ENCODE measurements around the gene FAM133A. TPM values are rescaled to one million over a fixed set of nuclear protein-coding genes. Genes with fewer than 3 reads are reported as not detected.

The FAM133A gene
- total RNA-seq: 1 to 10 TPM in 2 of 9 donors, under 1 TPM in 6, not detected in 1; 0.14 to 1.1 (median 0.48) TPM
- 1 to 10 TPM in 2 of 3 donors, under 1 TPM in 1; 0.91 to 2.3 (median 1.1) TPM for polyA plus RNA-seq
- long read RNA-seq, donor 1: 0 reads
- long read RNA-seq, donor 2: 0 reads
- long read RNA-seq, donor 3: 0 reads
- long read RNA-seq, donor 4: 0 reads
- long read RNA-seq, donor 5: 0 reads
- long read RNA-seq, donor 6, partial matches to known transcripts: 0 of 1 reads
- long read RNA-seq, donor 6, other reads (novel, unspliced or antisense): 1 of 1 reads
- long read RNA-seq, donor 7: 0 reads
- long read RNA-seq, donor 8: 0 reads
- long read RNA-seq, donor 9: 0 reads
- long read RNA-seq, donor 10: 0 reads

- H3K27ac ChIP-seq: peak within 1 kb of the TSS in 4 of 5 donors; percentile 44 to 84 (median 66)
- intact Hi-C loops (cut with DNase I): no loop called here
- no peak for TF ChIP-seq POLR2A (IDR thresholded peaks at IDR 0.05)
- no peak for TF ChIP-seq CTCF (IDR thresholded peaks at IDR 0.05)
- peaks cover 8% of the 10 kb centered on the region for H3K27me3 ChIP-seq
- peak in 4 of 7 donors; percentile 9 to 49 (median 20) for DNase-seq
- no peaks in the 10 kb centered on the region for H3K9me3 ChIP-seq (replicated peaks in 1 of 3)
- 0 to 7% (median 4%) methylated on average over 11 of the region's 11 CpGs for WGBS, 4 donors
- peak within 1 kb of the TSS in 3 of 4 donors; percentile 33 to 58 (median 46) for H3K4me3 ChIP-seq
- no peaks in the 10 kb centered on the region for H3K4me1 ChIP-seq (replicated peaks in 1 of 2)
- no peaks in the 10 kb centered on the region for H3K36me3 ChIP-seq (replicated peaks in 1 of 2)
Measured at GRCh38 chrX:93673869-93674271, at the start of gene FAM133A. TSS of gene FAM133A (plus strand) at chrX:93674206. CDS start at chrX:93709420, 35,214 bp downstream.

GRCh38 chrX:93637591-93637990 is 36.4 kb upstream of the FAM133A start:
- intact Hi-C loops (cut with DNase I): no loop called here
- no peaks in the 10 kb centered on the region for H3K9me3 ChIP-seq (replicated peaks in 1 of 3)
- no peaks in the 10 kb centered on the region for H3K27me3 ChIP-seq
- no peaks in the 10 kb centered on the region for H3K4me1 ChIP-seq (replicated peaks in 1 of 2)
- H3K36me3 ChIP-seq (replicated peaks in 1 of 2): no peaks in the 10 kb centered on the region
- no peak overlapping the region for H3K4me3 ChIP-seq
- no peak overlapping the region for H3K27ac ChIP-seq
- TF ChIP-seq POLR2A (IDR thresholded peaks at IDR 0.05): no peak
- TF ChIP-seq CTCF (IDR thresholded peaks at IDR 0.05): no peak
- WGBS, 4 donors: 79 to 91% (median 83%) methylated on average over 1 to 2 of the region's 2 CpGs
- no peak for DNase-seq

DNA sequence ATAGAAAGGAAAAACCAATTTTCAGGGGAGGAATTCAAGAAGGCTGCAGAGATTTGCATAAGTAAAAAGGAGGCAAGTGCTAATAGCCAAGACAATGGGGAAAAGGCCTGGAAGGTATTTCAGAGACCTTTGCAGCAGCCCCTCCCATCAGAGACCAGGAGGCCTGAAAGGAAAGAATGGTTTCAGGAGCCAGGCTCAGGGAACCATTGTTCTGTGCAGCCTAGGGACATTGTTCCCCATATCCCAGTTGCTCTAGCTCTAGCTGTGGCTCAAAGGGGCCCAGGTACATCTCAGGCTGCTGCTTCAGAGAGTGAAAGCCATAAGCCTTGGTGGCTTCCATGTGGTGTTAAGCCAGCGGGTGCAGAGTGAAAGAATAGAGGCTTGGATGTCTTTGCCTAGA is 24.6 kb upstream of the FAM133A start:
- 67 to 91% (median 74%) methylated on average over 1 of the region's 1 CpG; no CpG with 5 or more reads in 1 of the 4 donors for WGBS, 4 donors
- H3K9me3 ChIP-seq (replicated peaks in 1 of 3): no peaks in the 10 kb centered on the region
- no peaks in the 10 kb centered on the region for H3K36me3 ChIP-seq (replicated peaks in 1 of 2)
- intact Hi-C loops (cut with DNase I): no loop called here
- no peaks in the 10 kb centered on the region for H3K27me3 ChIP-seq
- TF ChIP-seq POLR2A (IDR thresholded peaks at IDR 0.05) (no peak), CTCF (IDR thresholded peaks at IDR 0.05) (no peak)
- H3K27ac ChIP-seq: no peak overlapping the region
- no peak overlapping the region for H3K4me3 ChIP-seq
- no peaks in the 10 kb centered on the region for H3K4me1 ChIP-seq (replicated peaks in 1 of 2)
- no peak for DNase-seq

- Histone ChIP-seq H3K4me3 (no peak overlapping the region), H3K27ac (no peak overlapping the region), H3K36me3 (replicated peaks in 1 of 2) (no peaks in the 10 kb centered on the region), H3K4me1 (replicated peaks in 1 of 2) (no peaks in the 10 kb centered on the region), H3K27me3 (peaks cover 3% of the 10 kb centered on the region), H3K9me3 (replicated peaks in 1 of 3) (no peaks in the 10 kb centered on the region)
- no peak for DNase-seq
- TF ChIP-seq POLR2A (IDR thresholded peaks at IDR 0.05) (no peak), CTCF (IDR thresholded peaks at IDR 0.05) (no peak)
- 80 to 95% (median 92%) methylated on average over 1 to 7 of the region's 7 CpGs; no CpG with 5 or more reads in 1 of the 4 donors for WGBS, 4 donors
- intact Hi-C loops (cut with DNase I): no loop called here
Measured at GRCh38 chrX:93660575-93660974, 13.4 kb upstream of the FAM133A start.
